Uterus (tissue), 2 donors: ENCODE data around the gene KRTAP2-4.

Source experiments
- CTCF ChIP-seq, 4 experiments: fragments of 200-600 bp in 2 of 4; fragments of 450-650 bp in 2 of 4; sonication (generic) in 2 of 4; IDR thresholded peaks; one replicate each; pipeline ENCODE4 v1.5.1; 2016 to 2019; ENCODE audit warnings: antibody characterized with exemption in 4 of 4, mild to moderate bottlenecking in 2 of 4, moderate library complexity in 1 of 4
- POLR2A ChIP-seq, 2 donors: fragments of 450-650 bp; IDR thresholded peaks; one replicate each; pipeline ENCODE4 v1.6.1; 2016; ENCODE audit warnings: antibody characterized with exemption in 2 of 2, mild to moderate bottlenecking in 1 of 2, moderate library complexity in 1 of 2

- TF ChIP-seq CTCF (IDR thresholded peaks at IDR 0.05) (no peak), POLR2A (IDR thresholded peaks at IDR 0.05) (no peak)
Observed at GRCh38 chr17:41015454-41015853, 50.2 kb downstream of the KRTAP2-4 start.
